ENCODE data around the gene MGAT5B. TPM values are rescaled to one million over a fixed set of nuclear protein-coding genes. Genes with fewer than 3 reads are reported as not detected.

The MGAT5B gene
- total RNA-seq, 1 experiment from 2014 or later = 4.4 TPM

GRCh38 chr17:76922084-76922483, 53.9 kb downstream of the MGAT5B start:
- H3K4me3 ChIP-seq (replicated peaks in 1 of 2; ENCODE audit: low read depth in 1 of 2, low read length in 2 of 2) = no peak overlapping the region
- H3K4me1 ChIP-seq (ENCODE audit: control insufficient read depth in 1 of 2, insufficient read depth in 2 of 2, low read length in 2 of 2) = peaks cover 0 to 4% of the 10 kb centered on the region in 2 experiments; a peak in 1 of 4 replicates
- no peaks in the 10 kb centered on the region for H3K36me3 ChIP-seq (ENCODE audit: control insufficient read depth in 1 of 2, insufficient read depth in 2 of 2, low read length in 2 of 2)
- H3K9ac ChIP-seq (ENCODE audit: low read length) = no peak overlapping the region
- ChIA-PET RAD21 (ENCODE audit: low non-redundant PET in 1 of 2, low total read pairs in 2 of 2, uncharacterized antibody in 2 of 2, unreplicated experiment in 2 of 2) (no interaction called here), CTCF (no interaction called here), POLR2A (no interaction called here)
- no peak overlapping the region for H3K4me2 ChIP-seq (ENCODE audit: low read length)
- H3K79me2 ChIP-seq (ENCODE audit: insufficient read depth, low read length) = no peaks in the 10 kb centered on the region
- DNase-seq (ENCODE audit: low read depth, low spot score) (no peak), ATAC-seq (no peak)
- TF ChIP-seq CBX3 (IDR thresholded peaks at IDR 0.05; ENCODE audit: low read depth) (no peak), JUND (IDR thresholded peaks at IDR 0.05) (no peak), ELF1 (IDR thresholded peaks at IDR 0.05; ENCODE audit: borderline replicate concordance, low read depth) (no peak), ZBTB33 (IDR thresholded peaks at IDR 0.05; ENCODE audit: extremely low read depth, insufficient replicate concordance, low read length) (no peak)
- intact Hi-C loops (cut with micrococcal nuclease) = no loop called here
- peaks cover 11% of the 10 kb centered on the region; the same call in 1 of the 2 replicates for H3K27me3 ChIP-seq (ENCODE audit: insufficient read depth, low read length)
- H4K20me1 ChIP-seq (ENCODE audit: insufficient read depth) = no peaks in the 10 kb centered on the region
- no peaks in the 10 kb centered on the region for H3K9me2 ChIP-seq (ENCODE audit: insufficient read depth)
- BruUV-seq (replicated peaks) = no TSS peak
- H3K27ac ChIP-seq (ENCODE audit: low read depth, low read length) = no peak overlapping the region
- H2AFZ ChIP-seq (ENCODE audit: low read depth, low read length, poor library complexity, severe bottlenecking) = no peak overlapping the region
- no peaks in the 10 kb centered on the region for H3K9me3 ChIP-seq (ENCODE audit: control insufficient read depth in 1 of 2, insufficient read depth in 1 of 2, low read depth in 1 of 2, low read length in 2 of 2)

GRCh38 chr17:76922967-76923366, 54.8 kb downstream of the MGAT5B start:
- H3K9me2 ChIP-seq (ENCODE audit: insufficient read depth) = no peaks in the 10 kb centered on the region
- H3K4me1 ChIP-seq (ENCODE audit: control insufficient read depth in 1 of 2, insufficient read depth in 2 of 2, low read length in 2 of 2) = peaks cover 0 to 4% of the 10 kb centered on the region in 2 experiments; a peak in 1 of 4 replicates
- ATAC-seq (no peak), DNase-seq (ENCODE audit: low read depth, low spot score) (no peak)
- intact Hi-C loops (cut with micrococcal nuclease) = no loop called here
- H4K20me1 ChIP-seq (ENCODE audit: insufficient read depth) = no peaks in the 10 kb centered on the region
- no peak overlapping the region for H3K27ac ChIP-seq (ENCODE audit: low read depth, low read length)
- POLR2A ChIA-PET = no interaction called here
- RAD21 ChIA-PET (ENCODE audit: low non-redundant PET in 1 of 2, low total read pairs in 2 of 2, uncharacterized antibody in 2 of 2, unreplicated experiment in 2 of 2) = no interaction called here
- H3K79me2 ChIP-seq (ENCODE audit: insufficient read depth, low read length) = no peaks in the 10 kb centered on the region
- CTCF ChIA-PET = no interaction called here
- H3K36me3 ChIP-seq (ENCODE audit: control insufficient read depth in 1 of 2, insufficient read depth in 2 of 2, low read length in 2 of 2) = no peaks in the 10 kb centered on the region
- H3K4me3 ChIP-seq (replicated peaks in 1 of 2; ENCODE audit: low read depth in 1 of 2, low read length in 2 of 2) = no peak overlapping the region
- H2AFZ ChIP-seq (ENCODE audit: low read depth, low read length, poor library complexity, severe bottlenecking) = no peak overlapping the region
- TF ChIP-seq ZFX (IDR thresholded peaks at IDR 0.05) (no peak), CBX3 (IDR thresholded peaks at IDR 0.05; ENCODE audit: low read depth) (no peak), REST (IDR thresholded peaks at IDR 0.05; ENCODE audit: low read depth) (no peak), ATF3 (IDR thresholded peaks at IDR 0.05) (no peak), ZNF274 (IDR thresholded peaks at IDR 0.05; ENCODE audit: low read depth, low read length) (no peak), POLR2A (IDR thresholded peaks at IDR 0.05; ENCODE audit: borderline replicate concordance, extremely low read depth, insufficient read depth, insufficient read length) (no peak)
- no peak overlapping the region for H3K9ac ChIP-seq (ENCODE audit: low read length)
- peaks cover 12% of the 10 kb centered on the region; the same call in 1 of the 2 replicates for H3K27me3 ChIP-seq (ENCODE audit: insufficient read depth, low read length)
- H3K9me3 ChIP-seq (ENCODE audit: control insufficient read depth in 1 of 2, insufficient read depth in 1 of 2, low read depth in 1 of 2, low read length in 2 of 2) = no peaks in the 10 kb centered on the region
- H3K4me2 ChIP-seq (ENCODE audit: low read length) = no peak overlapping the region
- BruUV-seq (replicated peaks) = no TSS peak
